Glomerular visceral epithelial cell (primary cell): ENCODE data around the gene KRT15.
"Not testable (repeated sequence)": the region's sequence is repeated elsewhere in the genome, so short reads cannot be mapped to it uniquely, and the experiment has no call there.

Experiments
- DNase-seq: peaks from one replicate; pipeline ENCODE4 v3.0.0-alpha.2; 2016; ENCODE audit errors: extremely low spot score

The KRT15 gene

DNA sequence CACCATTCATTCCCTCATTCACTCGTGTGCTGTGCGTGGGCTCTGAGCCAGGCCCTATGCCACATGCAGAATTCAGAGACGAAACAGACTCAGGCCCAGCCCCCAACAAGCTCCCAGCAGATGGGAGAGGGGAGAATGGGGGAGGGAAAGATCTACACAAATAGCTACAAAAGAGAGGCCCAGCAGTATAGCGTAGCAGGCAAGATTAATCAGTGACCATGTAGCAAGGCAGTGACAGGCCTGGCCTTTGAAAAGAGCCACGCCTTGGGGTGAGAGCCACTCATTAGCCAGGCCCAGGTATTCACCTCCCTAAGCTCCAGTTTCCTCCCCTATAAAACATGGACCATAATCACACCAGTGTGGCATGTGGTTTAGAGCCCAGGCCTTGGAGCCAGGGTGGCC, 25.8 kb upstream of the KRT15 start:
- DNase-seq: peak; percentile 51

DNA sequence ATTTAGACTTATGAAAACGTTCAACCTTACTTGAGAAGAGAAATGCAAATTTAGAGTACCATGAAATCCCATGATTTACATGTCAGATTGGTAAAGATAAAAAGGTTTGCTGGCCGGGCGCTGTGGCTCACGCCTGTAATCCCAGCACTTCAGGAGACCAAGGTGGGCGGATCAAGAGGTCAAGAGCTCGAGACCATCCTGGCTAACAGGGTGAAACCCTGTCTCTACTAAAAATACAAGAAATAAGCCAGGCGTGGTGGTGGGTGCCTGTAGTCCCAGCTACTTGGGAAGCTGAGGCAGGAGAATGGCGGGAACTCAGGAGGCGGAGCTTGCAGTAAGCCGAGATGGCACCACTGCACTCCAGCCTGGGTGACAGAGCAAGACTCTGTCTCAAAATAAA, 24.1 kb upstream of the KRT15 start:
- DNase-seq: not testable (repeated sequence)

DNA sequence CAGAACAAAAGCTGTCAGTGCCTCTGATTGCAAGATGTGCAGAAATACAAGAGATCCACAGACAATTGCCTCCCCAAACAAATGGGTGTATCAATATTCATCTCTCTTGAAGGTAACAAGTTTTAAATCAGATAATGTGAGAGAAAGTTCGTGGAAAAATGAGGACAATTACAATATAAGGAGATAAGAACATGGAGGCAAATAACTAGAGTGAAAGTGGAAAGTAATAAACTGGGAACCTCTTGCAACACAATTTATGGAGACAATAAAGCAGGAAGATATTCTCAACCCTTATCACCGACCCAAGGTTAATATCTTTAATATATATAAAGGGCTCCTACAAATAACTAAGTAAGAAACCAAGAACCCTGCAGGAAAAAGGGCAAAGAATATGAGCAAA, 23.7 kb upstream of the KRT15 start:
- no peak for DNase-seq

DNA sequence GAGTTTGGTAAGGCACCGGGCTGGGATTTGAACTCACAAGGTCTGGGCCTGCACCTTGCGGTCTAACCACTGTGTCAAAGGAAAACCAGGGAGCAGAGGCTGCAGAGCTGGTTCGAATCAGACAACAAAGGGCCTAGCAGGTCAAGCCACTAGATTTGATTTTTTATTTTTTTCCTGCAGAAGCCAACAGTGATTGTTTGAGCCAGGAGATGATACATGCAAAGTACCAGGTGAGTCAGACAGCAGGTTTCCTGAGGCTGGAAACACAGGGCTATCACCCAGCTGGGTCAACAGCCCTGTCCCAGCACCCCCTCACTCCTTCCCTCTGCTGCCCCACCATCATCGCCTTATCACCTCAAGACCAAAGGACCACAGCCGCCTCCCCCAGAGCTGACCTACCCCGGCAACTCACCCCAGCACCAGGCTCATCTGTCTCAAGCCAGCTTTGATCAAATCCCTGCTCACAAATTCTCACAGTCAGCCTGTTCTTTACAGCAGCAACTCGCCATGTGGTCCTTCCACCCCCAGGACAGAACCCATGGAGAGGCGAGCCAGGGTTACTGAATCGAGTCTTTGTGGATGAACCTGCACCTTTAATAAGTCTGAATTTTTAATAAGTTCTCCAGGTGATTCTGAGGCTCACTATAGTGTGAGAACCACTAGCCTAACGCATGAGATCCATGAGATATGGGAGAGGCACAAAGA, 22.4 kb upstream of the KRT15 start:
- DNase-seq: peak; percentile 47

DNA sequence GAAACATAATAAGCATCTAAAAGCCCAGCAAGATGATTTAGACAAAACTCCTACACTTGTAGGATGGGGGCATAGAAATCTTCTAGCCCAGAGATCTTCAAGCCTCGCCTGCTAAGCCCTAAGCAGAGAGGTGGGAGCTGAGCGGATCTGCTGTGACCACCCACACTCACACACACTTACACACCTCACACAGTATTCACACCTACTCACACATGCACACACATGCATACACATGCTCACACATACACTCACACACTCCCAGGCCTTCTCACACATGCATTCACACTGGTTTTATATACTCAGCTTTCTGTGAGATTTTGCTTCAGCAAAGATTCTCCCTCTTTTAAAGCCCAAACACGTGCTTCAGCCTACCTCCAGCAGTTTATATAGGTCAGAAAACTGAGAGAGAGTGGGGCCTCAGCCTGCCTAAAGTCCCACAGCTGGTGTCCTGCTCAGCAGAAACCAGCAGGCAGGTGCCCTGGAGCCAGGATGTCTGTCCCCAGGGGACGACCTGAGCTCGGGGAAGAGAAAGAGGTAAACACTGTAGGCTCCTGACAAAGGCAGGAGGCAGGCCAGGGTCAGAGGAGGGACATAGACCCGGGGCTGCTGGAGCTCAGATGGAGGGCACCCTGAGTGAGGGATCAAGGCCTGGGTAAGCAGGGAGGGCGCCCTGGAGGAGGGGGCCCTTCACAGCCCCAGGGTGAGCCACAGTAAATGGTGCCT, 21.4 kb upstream of the KRT15 start:
- no peak for DNase-seq

DNA sequence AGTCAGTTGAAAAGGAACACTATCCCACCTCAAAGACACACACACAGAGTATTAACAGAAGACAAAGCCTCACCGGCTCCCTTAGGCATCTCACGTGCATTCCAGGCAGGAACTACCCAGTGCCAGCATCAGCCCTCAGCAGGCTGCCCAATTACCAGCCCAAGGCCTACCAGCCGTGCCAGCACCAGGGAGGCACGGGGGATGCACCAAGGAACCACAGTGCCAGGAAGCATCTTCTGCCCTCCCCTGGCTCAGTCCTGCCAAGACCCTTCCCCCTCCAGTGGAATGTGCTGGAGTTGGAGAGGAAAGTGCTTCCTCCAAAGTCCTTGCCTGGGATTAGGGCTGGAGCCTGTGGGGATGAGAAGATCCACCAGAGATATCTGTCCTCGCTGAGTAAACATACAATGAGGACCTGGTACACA, 20.4 kb upstream of the KRT15 start:
- peak; percentile 69 for DNase-seq

DNA sequence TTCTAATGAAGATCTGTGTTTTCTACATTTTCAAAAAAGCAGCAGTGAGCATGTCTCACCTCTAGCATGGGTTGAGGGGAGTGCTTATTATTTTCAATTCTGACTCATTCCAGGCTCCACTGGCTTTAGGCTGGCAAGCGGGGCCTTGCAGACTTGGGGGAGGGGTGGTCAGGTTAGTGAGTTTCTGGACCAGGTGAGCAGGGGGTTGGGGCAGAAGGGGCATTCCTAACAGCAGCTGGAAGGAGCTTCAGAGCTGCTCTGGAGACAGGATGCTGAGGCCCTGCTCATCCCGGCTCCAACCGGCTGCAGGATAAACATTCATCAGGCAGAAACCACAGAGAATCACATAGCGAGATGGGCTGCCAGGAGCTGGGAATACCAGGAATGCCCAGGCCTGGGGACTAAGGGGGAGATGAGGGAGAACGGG, 19.9 kb upstream of the KRT15 start:
- DNase-seq: peak; percentile 89

DNA sequence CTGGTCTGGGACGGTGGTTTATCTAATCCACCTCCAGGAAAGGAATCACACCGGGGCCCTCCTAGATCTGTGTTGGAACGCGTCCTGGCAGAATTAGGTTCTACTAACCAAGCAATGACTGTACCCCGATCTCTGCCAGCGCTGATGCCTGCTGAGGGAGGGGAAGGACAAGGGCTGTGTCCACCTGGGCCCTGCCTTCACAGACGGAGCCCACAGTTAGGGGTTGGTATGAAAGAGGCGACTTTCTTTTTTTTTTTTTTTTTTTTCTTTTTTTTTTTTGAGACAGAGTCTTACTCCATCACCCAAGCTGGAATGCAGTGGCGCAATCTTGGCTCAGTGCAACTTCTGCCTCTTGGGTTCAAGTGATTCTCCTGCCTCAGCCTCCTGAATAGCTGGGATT, 19.3 kb upstream of the KRT15 start:
- peak; percentile 31 for DNase-seq

DNA sequence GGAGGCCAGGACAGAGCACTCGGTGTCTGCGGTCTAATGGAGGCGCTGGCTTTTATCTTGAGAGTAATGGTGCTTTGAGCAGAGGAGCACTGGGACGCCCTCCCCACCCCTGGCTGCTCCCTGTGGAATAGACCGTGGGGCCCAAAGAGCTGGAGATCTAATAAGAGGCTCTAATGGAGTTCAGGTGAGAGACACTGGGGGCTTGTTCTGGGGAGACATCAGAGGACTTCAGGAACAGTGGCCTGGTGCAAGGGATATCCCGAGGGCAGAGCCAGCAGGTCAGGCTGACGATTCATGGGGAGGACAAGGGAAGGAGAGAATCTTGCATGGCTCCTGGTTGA, 18.9 kb upstream of the KRT15 start:
- DNase-seq: no peak

DNA sequence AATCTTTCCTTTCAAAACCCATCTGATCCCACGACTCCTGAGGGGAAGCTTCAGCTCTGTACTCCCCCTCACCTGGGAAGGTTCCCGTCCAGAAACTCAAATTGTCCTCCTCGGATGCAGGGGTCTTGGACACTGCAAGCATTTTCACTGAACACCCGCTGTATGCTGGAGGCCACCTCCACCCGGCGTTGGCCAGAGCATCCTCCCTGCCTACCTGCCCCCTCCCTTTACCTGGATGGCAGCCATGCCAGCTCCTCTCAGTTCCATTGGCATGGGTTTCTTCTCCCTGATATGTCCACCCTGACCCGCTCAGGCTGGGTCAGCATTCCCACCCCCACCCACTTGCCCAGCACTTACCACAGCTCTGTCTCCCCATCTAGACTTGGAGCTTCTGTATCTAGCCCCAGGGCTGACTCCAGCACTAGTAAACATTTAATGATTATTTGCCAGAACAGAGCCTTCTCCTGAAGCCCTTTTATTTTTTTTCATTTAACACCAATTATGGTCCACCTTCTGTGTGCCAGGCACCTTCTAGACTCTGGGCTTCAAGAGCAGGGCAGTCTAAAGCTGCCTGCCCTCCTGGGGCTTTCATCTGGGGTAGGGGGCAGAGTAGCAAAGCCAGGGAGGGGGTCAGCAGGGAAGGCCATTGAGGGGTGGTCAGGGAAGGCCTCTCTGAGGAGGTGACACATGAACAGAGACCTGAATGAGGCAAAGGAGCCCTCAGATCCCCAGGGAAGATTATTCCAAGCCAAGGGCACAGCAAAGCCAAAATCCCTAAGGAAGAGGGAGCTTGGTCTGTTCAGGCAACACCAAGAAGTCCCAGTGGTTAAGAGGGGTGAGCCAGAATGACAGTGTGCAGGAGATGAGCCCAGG, 18.3 kb upstream of the KRT15 start:
- DNase-seq: no peak

DNA sequence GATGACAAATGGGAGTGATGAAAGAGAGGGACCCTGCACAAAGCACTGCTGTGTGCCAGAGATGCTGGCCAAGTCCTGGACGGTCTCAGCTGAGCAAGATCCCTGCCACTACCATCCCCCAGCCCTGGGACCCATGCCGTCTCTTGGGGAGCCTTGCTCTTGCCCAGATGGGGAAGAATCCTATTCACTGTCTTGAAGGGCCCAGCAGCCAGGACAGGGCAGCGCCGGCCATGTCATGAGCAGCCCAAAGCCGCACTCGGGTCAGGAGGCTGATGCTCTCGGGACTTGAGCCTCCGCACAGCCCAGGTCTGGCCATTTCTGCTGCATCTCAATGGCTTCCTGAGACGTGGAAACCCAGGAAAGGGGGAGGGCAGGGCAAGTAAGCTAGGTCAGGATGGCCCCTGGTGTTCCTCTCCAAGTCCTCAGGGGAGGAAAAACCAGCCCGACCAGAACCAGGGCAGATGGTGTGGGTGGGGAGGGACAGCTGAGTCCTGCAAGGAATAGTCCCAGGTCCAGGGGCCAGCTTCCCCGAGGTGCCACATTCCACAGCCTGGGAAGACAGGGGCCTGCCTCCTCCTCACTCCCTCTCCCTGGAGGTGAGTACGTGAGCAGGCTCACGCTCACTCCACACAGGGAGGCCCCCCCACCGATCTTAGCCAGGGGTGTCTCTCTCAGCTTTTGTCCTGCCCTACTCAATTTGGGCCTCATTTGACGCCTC, 17.2 kb upstream of the KRT15 start:
- no peak for DNase-seq

DNA sequence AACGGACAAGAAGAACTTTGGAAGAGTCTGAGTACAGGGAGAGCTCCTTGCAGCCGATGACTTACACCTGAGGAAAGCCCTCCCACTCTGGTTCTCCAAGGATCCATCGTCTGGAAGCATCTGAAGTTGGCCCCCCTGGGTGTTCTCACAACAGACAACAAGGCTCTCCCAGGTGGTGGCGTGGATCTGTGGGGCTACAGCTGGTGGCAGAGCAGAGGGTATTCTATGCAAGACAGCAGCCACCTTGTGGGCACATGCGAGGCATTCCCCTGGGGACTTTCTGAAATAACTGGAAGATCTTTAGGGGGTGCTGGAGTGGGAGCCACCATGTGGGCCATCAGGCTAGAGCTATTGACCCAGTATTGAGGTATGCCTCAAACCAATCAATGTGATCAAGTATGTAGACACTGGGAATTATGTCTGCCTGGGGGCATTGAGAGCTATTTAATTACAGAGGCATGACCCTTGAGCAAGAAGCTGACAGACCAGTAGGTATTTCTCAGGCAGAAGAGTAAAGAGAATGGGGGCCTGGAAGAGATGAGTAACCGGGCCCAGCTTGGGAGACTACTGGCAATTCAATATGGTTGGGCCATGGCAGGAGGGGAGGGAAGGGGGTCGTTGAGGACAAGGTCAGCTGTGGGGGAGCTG, 16.3 kb upstream of the KRT15 start:
- no peak for DNase-seq

DNA sequence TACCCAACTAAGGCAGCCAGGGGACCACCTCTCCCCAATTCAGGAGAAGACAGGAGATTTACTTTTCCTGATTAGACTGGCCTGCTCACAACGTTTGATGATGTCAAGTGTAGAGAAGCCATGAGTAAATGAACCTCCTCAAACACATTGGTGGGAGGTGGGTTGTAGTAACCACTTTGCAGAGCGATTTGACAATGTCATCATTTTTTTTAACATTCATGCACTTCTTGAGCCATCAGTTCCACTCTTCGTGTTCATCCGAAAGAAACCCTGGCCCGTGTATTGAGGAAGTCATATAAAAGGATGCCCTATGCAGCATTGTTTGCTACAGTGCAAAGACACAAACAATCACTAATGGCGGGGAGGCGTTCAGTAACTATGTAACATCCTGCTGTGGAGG, 14.9 kb upstream of the KRT15 start:
- no peak for DNase-seq

DNA sequence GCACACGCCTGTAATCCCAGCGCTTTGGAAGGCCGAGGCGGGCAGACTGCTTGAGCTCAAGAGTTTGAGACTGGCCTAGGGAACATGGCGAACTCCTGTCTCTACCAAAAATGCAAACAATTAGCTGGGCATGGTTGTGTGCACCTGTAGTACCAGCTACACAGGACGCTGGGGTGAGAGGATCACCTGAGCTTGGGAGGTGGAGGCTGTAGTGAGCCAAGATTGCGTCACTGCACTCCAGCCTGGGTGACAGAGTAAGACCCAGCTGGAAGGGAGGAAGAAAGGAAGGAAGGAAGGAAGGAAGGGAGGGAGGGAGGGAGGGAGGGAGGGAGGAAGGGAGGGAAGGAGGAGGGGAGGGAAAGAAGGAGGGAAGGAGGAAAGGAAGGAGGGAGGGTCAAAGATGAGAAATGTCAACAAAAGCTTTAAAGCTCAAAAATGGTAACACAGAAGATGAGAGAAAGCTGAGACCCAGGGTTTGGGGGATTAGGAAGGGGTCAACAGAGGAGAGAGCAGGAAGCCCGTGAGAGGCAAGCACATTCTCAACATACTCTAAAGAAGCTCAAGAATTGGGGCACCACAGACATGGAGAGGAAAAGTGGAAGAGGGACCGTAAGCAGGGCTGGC, 14.4 kb upstream of the KRT15 start:
- no peak for DNase-seq

DNA sequence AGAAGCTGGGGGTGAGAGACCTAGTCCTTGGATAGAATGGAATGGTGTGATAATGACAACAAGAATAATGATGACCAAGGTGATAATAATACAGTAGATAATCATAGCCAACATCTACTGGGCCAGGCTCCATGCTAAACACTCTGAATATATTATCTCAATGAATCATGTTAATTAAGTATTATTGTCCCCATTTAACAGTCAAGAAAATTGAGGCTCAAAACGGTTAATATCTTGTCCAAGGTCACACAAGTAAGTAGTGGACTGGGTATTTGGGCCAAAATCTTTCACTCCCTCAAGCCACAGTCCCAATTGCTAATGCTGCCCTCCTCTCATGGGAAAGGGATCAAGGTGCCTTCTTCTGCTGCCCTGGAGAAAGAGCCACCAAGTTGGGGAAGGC, 13.3 kb upstream of the KRT15 start:
- DNase-seq: no peak

DNA sequence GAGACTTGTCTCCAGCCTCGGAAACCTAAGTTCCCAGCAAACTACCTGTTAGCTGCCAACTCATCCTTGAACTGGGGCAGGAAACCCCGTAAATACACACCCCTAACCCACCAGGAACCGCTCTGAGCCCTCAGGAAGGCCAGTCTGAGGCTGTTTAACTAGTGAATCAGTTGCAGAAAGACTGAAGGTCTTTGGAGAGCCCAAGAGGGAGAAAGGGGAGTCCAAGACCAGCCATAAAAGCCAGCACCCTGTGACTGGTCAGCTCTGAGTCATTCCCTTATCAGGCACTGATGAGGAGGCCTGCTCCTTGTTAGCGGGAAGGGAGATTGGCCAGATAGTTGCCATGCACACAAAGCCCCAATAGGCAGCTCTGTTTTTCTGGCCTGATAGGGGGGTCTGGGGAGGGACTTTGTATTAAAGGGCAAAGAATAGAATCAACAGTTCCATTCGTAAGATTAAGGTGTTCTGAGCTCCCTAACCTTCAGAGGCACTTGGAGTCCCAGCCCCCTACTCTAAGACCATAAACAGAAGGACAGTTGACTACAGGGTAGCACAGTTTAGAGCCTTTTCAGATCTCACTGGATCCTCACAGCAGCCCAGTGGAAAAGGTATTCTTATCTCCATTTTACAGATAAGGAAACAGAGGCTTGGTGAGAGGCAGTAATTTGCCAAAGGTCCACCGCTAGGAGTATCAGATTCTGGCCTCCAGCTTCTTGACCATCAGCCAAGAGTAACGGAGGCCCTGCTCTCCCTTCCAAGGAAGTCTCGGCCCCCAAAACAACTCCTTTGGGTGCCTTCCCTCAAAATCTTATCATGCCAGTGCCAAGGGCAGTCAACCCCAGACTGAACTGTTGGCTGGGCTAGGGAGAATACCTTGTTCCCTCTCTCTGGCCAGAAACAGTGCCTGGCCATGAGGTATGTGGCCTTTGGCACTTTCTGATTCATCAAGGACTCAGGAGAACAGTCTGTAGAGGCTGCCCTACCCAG, 11.7 kb upstream of the KRT15 start:
- peak; percentile 88 for DNase-seq

DNA sequence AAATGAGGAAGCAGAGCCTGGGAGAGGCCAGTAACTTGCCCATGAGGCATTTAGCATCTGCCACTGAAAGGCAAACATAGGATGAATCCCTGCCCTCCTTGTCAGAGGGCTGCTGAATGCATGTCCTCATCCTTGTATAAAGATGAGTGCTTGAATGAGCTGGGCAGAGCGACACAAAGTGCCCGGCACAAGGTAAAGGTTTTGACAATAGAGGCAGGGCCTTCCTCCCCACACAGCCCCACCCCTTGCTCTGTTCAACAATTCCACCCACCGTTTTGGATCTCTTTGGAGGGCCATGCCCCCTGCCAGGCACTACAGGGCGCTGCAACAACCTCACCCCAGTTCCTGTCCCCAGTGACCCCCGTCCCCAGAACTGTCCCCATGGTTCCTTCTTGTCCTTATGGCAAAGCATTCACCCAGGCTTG, 10.8 kb upstream of the KRT15 start:
- DNase-seq: no peak

DNA sequence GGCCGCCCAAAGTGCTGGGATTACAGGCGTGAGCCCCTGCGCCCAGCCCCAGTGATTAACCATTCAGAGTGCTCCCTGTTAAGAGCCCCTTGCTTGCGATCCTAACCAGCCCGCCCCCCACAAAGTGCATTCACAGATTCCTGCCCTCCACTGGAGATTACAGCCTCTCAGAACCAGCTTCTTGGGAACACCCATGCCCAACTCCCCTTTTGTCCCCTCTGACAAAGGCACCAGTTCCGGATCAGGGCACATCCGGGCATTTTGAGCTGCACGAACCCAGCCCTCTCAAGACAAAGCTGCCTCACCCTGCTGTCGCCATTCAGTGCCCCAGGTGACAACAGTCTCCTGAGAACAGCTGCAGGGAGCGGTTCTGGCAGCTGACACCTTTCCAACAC, 10.3 kb upstream of the KRT15 start:
- no peak for DNase-seq

DNA sequence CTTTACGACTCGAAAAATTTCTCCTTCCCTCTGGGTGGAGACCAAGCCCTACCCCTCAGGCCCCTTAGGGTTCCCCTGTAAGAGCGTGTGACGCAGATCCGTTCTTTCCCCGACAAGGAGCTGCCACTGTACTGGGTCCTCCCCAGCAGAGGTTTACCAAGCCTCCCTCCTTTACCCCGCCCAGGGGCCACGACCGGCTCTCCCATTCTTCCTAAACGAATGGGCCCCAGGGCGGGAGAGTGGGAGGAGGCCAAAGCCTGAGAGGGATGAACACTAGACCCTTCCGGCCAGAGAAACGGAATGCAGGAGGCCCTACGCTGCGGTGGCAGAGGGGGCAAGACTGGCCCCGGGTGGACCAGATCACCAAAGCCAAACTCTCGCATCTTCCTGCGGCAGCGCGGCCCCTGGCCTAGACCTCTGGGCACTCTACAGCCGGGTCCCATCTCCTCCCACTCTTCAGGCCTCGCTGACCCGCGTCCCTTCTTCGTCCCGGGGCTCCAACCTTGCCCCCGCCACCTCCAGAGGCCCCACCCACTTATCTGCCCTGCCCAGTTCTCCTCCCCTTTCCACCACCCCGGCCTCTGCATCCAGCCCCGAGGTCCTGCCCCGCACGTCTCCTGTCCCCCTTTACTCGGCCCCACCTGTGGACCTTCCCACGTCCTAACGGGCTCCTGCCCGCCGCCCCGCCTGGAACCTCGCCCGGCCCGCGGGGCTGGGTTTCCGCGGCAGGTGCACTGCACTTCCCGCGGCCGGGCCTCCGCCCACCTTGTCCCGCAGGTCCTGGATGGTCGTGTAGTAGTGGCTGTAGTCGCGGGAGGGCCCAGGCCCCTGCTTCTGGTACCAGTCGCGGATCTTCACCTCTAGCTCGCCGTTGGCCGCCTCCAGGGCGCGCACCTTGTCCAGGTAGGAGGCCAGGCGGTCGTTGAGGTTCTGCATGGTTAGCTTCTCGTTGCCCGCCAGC, 8.7 kb upstream of the KRT15 start:
- DNase-seq: peak; percentile 22
